Activated CD8-positive, alpha-beta memory T cell treated with anti-CD3 and anti-CD28 coated beads for 24 hours (primary cell): ENCODE data around the gene ADAMTS2.

Experiments
- DNase-seq: peaks from one replicate; pipeline ENCODE4 v3.0.0-alpha.2; 2020

The ADAMTS2 gene

GRCh38 chr5:179132586-179133355 lies 212.5 kb downstream of the ADAMTS2 start:
- no peak for DNase-seq

- no peak for DNase-seq
These were observed 213.2 kb downstream of the ADAMTS2 start for GRCh38 chr5:179131886-179132585.

GRCh38 chr5:179131321-179131835 lies 213.9 kb downstream of the ADAMTS2 start:
- DNase-seq: no peak

GRCh38 chr5:179130101-179130681 lies 215.1 kb downstream of the ADAMTS2 start:
- no peak for DNase-seq

GRCh38 chr5:179129607-179130071 lies 215.6 kb downstream of the ADAMTS2 start:
- DNase-seq: no peak

- DNase-seq: no peak
These were observed 216.3 kb downstream of the ADAMTS2 start for GRCh38 chr5:179128976-179129375.

- DNase-seq: no peak
These were observed 217.3 kb downstream of the ADAMTS2 start for GRCh38 chr5:179128041-179128365.

GRCh38 chr5:179127136-179128040 lies 217.9 kb downstream of the ADAMTS2 start:
- DNase-seq: peak; percentile 40

- peak; percentile 42 for DNase-seq
These were observed 218.7 kb downstream of the ADAMTS2 start for GRCh38 chr5:179126506-179126991.

GRCh38 chr5:179125789-179126505 lies 219.3 kb downstream of the ADAMTS2 start:
- peak; percentile 38 for DNase-seq

GRCh38 chr5:179124853-179125788 lies 220.1 kb downstream of the ADAMTS2 start:
- peak; percentile 32 for DNase-seq

GRCh38 chr5:179124273-179124852 lies 220.9 kb downstream of the ADAMTS2 start:
- peak; percentile 32 for DNase-seq

- peak; percentile 35 for DNase-seq
These were observed 221.6 kb downstream of the ADAMTS2 start for GRCh38 chr5:179123491-179124272.

GRCh38 chr5:179123109-179123426 lies 222.2 kb downstream of the ADAMTS2 start:
- peak; percentile 44 for DNase-seq

GRCh38 chr5:179122411-179123108 lies 222.7 kb downstream of the ADAMTS2 start:
- peak; percentile 46 for DNase-seq

- no peak for DNase-seq
These were observed 223.6 kb downstream of the ADAMTS2 start for GRCh38 chr5:179121667-179122111.

- DNase-seq: peak; percentile 33
These were observed 224.2 kb downstream of the ADAMTS2 start for GRCh38 chr5:179120951-179121666.

- no peak for DNase-seq
These were observed 224.8 kb downstream of the ADAMTS2 start for GRCh38 chr5:179120421-179120861.
